CD4-positive, CD25-positive, alpha-beta regulatory T cell (primary cell): ENCODE measurements around the gene SLC9A9. TPM values are rescaled to one million over a fixed set of nuclear protein-coding genes. Genes with fewer than 3 reads are reported as not detected.

Experiments used
- ATAC-seq, 2 donors: fragments of 150-1000 bp; cut with Tn5 transposase; one replicate each; pipeline ENCODE4 v1.10.0; 2021; ENCODE audit warnings: low read depth in 2 of 2, moderate number of reproducible peaks in 2 of 2, moderate library complexity in 1 of 2
- DNase-seq, 3 donors: peaks; one replicate each; pipeline versions ENCODE4 v3.0.0 to v3.0.0-alpha.2; 2012 to 2022; ENCODE audit warnings: mixed read lengths in 1 of 3
- H3K27ac ChIP-seq: one replicate; pipeline ENCODE4 v1.7.0; 2013; ENCODE audit warnings: mild to moderate bottlenecking, low read length; ENCODE audit not compliant: insufficient read depth, poor library complexity, severe bottlenecking
- H3K27me3 ChIP-seq: one replicate; pipeline ENCODE4 v1.7.0; 2013; ENCODE audit warnings: low read length; ENCODE audit not compliant: control insufficient read depth, insufficient read depth
- H3K36me3 ChIP-seq: one replicate; pipeline ENCODE4 v1.7.0; 2013; ENCODE audit warnings: mild to moderate bottlenecking, low read length, moderate library complexity; ENCODE audit not compliant: control insufficient read depth, insufficient read depth
- H3K4me1 ChIP-seq: 2 replicates; pipeline ENCODE4 v1.7.0; 2013; ENCODE audit warnings: mild to moderate bottlenecking, low read length; ENCODE audit not compliant: insufficient read depth, control insufficient read depth, poor library complexity, severe bottlenecking
- H3K4me3 ChIP-seq: one replicate; pipeline ENCODE4 v1.7.0; 2013; ENCODE audit warnings: low read depth, mild to moderate bottlenecking, low read length, moderate library complexity
- H3K9me3 ChIP-seq, 2 experiments: 1 replicate in 1 of 2; 2 replicates in 1 of 2; pipeline ENCODE4 v1.7.0; 2013; ENCODE audit warnings: low read length in 2 of 2, mild to moderate bottlenecking in 1 of 2, moderate library complexity in 1 of 2; ENCODE audit not compliant: control insufficient read depth in 2 of 2
- H3K27ac Mint-ChIP-seq, 3 donors: one replicate each; pipeline ENCODE4 v1.8.0; 2020 to 2022; ENCODE audit warnings: mild to moderate bottlenecking in 3 of 3, mixed read lengths in 3 of 3, moderate library complexity in 2 of 3
- H3K27me3 Mint-ChIP-seq: one replicate; pipeline ENCODE4 v1.8.0; 2022; ENCODE audit warnings: mild to moderate bottlenecking, mixed read lengths
- H3K36me3 Mint-ChIP-seq: one replicate; pipeline ENCODE4 v1.8.0; 2020; ENCODE audit warnings: mixed read lengths
- H3K4me1 Mint-ChIP-seq, 4 donors: one replicate each; pipeline ENCODE4 v1.8.0; 2020 to 2022; ENCODE audit warnings: mixed read lengths in 4 of 4, mild to moderate bottlenecking in 1 of 4
- H3K4me3 Mint-ChIP-seq, 4 donors: one replicate each; pipeline ENCODE4 v1.8.0; 2020 to 2022; ENCODE audit warnings: mild to moderate bottlenecking in 4 of 4, mixed read lengths in 4 of 4, moderate library complexity in 3 of 4
- H3K9me3 Mint-ChIP-seq, 7 donors: one replicate each; pipeline ENCODE4 v1.8.0; 2020 to 2022; ENCODE audit warnings: mixed read lengths in 7 of 7, mild to moderate bottlenecking in 3 of 7, moderate library complexity in 2 of 7
- polyA plus RNA-seq, 4 donors: library from polyadenylated mRNA; unstranded; fragments of 300-500 nt; fragmentation: Illumina TruSeq; gene quantifications; one replicate each; pipeline ENCODE4 v1.2.3, GENCODE V29; 2021
- total RNA-seq: library from RNA; stranded (reverse); gene quantifications from one replicate; pipeline ENCODE4 v1.2.3, GENCODE V29; 2022

SLC9A9 gene
- total and polyA plus RNA-seq, 5 donors from 2014 or later = 31.7 to 49.3 (median 46.4) TPM

GRCh38 chr3:143604402-143605185 is 243.7 kb downstream of the SLC9A9 start:
- no peak overlapping the region for H3K4me3 ChIP-seq

GRCh38 chr3:143603774-143604173 is 244.5 kb downstream of the SLC9A9 start:
- Histone ChIP-seq H3K4me3 (no peak overlapping the region), H3K9me3 (no peaks in the 10 kb centered on the region), H3K27me3 (no peaks in the 10 kb centered on the region), H3K27ac (no peak overlapping the region), H3K36me3 (no peaks in the 10 kb centered on the region), H3K4me1 (no peaks in the 10 kb centered on the region)
- no peak for DNase-seq
- no peaks in the 10 kb centered on the region for H3K27me3 Mint-ChIP-seq
- no peak for ATAC-seq
- no peak overlapping the region for H3K27ac Mint-ChIP-seq
- peaks cover 0 to 11% (median 0%) of the 10 kb centered on the region in 4 donors for H3K4me1 Mint-ChIP-seq
- H3K4me3 Mint-ChIP-seq = no peak overlapping the region
- H3K36me3 Mint-ChIP-seq = peaks cover 34% of the 10 kb centered on the region
- peaks cover 0 to 5% (median 0%) of the 10 kb centered on the region in 7 donors for H3K9me3 Mint-ChIP-seq

More at GRCh38 chr3:143604402-143605185, 243.7 kb downstream of the SLC9A9 start:
- peaks cover 0 to 11% (median 0%) of the 10 kb centered on the region in 4 donors for H3K4me1 Mint-ChIP-seq
- Histone ChIP-seq H3K27ac (no peak overlapping the region), H3K36me3 (no peaks in the 10 kb centered on the region), H3K9me3 (no peaks in the 10 kb centered on the region), H3K4me1 (no peaks in the 10 kb centered on the region), H3K27me3 (no peaks in the 10 kb centered on the region)
- ATAC-seq = no peak
- H3K27ac Mint-ChIP-seq = no peak overlapping the region
- no peaks in the 10 kb centered on the region for H3K27me3 Mint-ChIP-seq
- peaks cover 34% of the 10 kb centered on the region for H3K36me3 Mint-ChIP-seq
- H3K4me3 Mint-ChIP-seq = no peak overlapping the region
- no peak for DNase-seq
- peaks cover 0 to 5% (median 0%) of the 10 kb centered on the region in 7 donors for H3K9me3 Mint-ChIP-seq

GRCh38 chr3:143601723-143602484 is 246.4 kb downstream of the SLC9A9 start:
- DNase-seq = no peak

DNA sequence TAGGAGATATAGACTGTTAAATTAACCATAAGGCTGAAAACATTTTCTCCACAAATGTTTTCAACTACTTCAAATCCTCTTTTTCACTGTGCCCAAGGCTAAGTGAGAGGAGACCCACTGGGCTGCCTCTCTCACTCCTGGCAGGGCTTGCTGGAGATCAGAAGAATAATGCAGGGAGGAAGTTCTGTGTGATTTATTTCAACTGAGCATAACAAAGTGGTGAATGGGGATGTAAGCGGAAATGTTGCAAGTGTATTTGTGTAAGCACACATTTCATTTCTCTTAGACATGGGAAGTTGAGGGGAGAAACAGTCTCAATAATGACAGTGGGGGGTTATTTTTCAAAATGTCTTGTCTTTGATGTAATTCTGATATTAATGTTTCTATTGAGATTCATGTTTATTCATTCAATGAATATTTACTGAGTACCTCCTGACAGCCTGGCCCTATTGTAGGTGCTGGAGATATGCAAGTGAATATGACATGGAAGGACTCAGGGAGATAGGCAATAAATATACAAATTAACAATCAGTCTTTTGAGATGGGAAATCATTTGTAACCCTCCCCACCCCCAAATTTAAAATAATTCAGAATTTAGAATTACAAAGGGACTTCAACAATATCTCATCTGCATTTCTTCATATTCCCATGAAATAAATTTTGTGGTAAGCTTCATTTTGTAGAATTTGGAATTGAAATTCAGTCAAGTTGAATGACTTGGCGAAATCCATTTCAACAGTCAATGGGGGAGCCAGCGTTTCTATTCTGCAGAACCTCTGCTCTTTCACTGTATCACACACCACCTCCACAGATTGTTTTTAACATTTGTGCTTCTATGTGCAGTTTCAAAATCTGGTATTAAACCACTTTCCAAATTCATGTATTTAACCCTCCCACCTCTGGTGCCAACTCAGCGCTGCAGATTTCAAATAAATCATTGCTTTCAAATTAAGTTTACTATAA is 247.2 kb downstream of the SLC9A9 start:
- H3K27ac Mint-ChIP-seq = no peak overlapping the region
- no peak overlapping the region for H3K4me3 Mint-ChIP-seq
- Histone ChIP-seq H3K27me3 (no peaks in the 10 kb centered on the region), H3K4me3 (no peak overlapping the region), H3K36me3 (no peaks in the 10 kb centered on the region), H3K4me1 (no peaks in the 10 kb centered on the region), H3K27ac (no peak overlapping the region), H3K9me3 (no peaks in the 10 kb centered on the region)
- no peaks in the 10 kb centered on the region for H3K27me3 Mint-ChIP-seq
- DNase-seq (no peak), ATAC-seq (no peak)
- peaks cover 0 to 5% (median 0%) of the 10 kb centered on the region in 7 donors for H3K9me3 Mint-ChIP-seq
- peaks cover 34% of the 10 kb centered on the region for H3K36me3 Mint-ChIP-seq
- H3K4me1 Mint-ChIP-seq = peaks cover 0 to 11% (median 0%) of the 10 kb centered on the region in 4 donors

More at GRCh38 chr3:143601723-143602484, 246.4 kb downstream of the SLC9A9 start:
- no peak overlapping the region for H3K4me3 ChIP-seq
- H3K27ac Mint-ChIP-seq = no peak overlapping the region
- no peaks in the 10 kb centered on the region for H3K9me3 ChIP-seq
- ATAC-seq = no peak
- H3K4me3 Mint-ChIP-seq = no peak overlapping the region
- no peaks in the 10 kb centered on the region for H3K27me3 Mint-ChIP-seq
- peaks cover 0 to 11% (median 0%) of the 10 kb centered on the region in 4 donors for H3K4me1 Mint-ChIP-seq
- no peaks in the 10 kb centered on the region for H3K36me3 ChIP-seq
- no peaks in the 10 kb centered on the region for H3K27me3 ChIP-seq
- H3K27ac ChIP-seq = no peak overlapping the region
- peaks cover 0 to 5% (median 0%) of the 10 kb centered on the region in 7 donors for H3K9me3 Mint-ChIP-seq
- no peaks in the 10 kb centered on the region for H3K4me1 ChIP-seq
- peaks cover 34% of the 10 kb centered on the region for H3K36me3 Mint-ChIP-seq

- Mint-ChIP-seq H3K4me3 (no peak overlapping the region), H3K4me1 (peaks cover 0 to 7% (median 0%) of the 10 kb centered on the region in 4 donors), H3K27me3 (no peaks in the 10 kb centered on the region), H3K27ac (no peak overlapping the region), H3K9me3 (peaks cover 0 to under 1% (median 0%) of the 10 kb centered on the region in 7 donors), H3K36me3 (peaks cover 30% of the 10 kb centered on the region)
- Histone ChIP-seq H3K27ac (no peak overlapping the region), H3K36me3 (no peaks in the 10 kb centered on the region), H3K4me3 (no peak overlapping the region), H3K4me1 (no peaks in the 10 kb centered on the region), H3K27me3 (no peaks in the 10 kb centered on the region), H3K9me3 (no peaks in the 10 kb centered on the region)
- ATAC-seq = no peak
- no peak for DNase-seq
Measured at GRCh38 chr3:143597774-143598652, 250.3 kb downstream of the SLC9A9 start.

DNA sequence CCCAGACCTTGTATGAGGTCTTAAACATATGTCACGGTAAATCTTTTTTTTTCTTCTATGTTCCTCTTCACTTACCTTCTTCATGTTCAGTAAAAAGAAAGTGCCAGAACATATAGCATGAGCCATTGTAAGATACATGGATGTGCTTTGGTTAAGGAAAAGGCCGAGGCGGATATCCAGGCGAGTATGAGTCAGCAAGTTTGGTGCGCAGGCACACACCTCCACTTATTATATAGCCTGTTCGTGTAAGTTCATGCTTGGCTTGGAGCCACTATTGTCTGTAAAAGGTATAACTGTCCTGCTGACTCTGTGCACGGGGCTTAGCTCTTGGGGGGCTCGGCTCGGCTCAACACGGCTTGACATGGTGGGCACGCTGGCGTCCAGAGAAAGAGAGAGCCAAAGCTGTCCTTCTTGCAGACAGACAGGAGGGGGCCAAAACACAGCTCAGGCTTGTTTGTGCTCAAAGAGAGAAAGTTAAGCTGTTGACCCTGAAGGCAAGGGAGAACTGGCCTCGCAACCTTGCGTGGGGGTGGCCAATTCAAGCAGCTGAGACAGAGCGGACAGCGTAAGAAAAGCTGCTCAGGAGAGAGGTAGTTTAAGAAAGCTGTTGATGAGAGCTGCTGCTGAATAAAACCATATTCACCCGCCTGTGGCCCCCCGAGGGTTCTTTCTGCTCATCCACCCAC is 251.2 kb downstream of the SLC9A9 start:
- Mint-ChIP-seq H3K4me3 (no peak overlapping the region), H3K4me1 (peaks cover 0 to 7% (median 0%) of the 10 kb centered on the region in 4 donors)
- no peak for ATAC-seq

More for the DNA sequence above, 251.2 kb downstream of the SLC9A9 start:
- Histone ChIP-seq H3K4me1 (no peaks in the 10 kb centered on the region), H3K4me3 (no peak overlapping the region), H3K27ac (no peak overlapping the region), H3K9me3 (no peaks in the 10 kb centered on the region), H3K36me3 (no peaks in the 10 kb centered on the region), H3K27me3 (no peaks in the 10 kb centered on the region)
- Mint-ChIP-seq H3K27me3 (no peaks in the 10 kb centered on the region), H3K9me3 (no peaks in the 10 kb centered on the region), H3K27ac (no peak overlapping the region), H3K36me3 (peaks cover 32% of the 10 kb centered on the region)
- DNase-seq = no peak
